HepG2 (cell line): ENCODE measurements around the gene SRC.

ENCODE experiments used
- E2F5 ChIP-seq: sonication (generic); formaldehyde crosslinking; conservative IDR thresholded peaks from 2 replicates; pipeline ENCODE4 v1.4.0; 2020; ENCODE audit warnings: missing genetic modification reagents
- EZH2 ChIP-seq: conservative IDR thresholded peaks from 2 replicates; pipeline ENCODE4 v1.6.1; 2012; ENCODE audit warnings: mild to moderate bottlenecking, low read depth, low read length, moderate library complexity
- GLI4 ChIP-seq: sonication (generic); formaldehyde crosslinking; IDR thresholded peaks from 2 replicates; pipeline ENCODE4 v1.5.1; 2020; ENCODE audit warnings: missing genetic modification reagents, mild to moderate bottlenecking, moderate library complexity, borderline replicate concordance
- MAF1 ChIP-seq: sonication (generic); formaldehyde crosslinking; IDR thresholded peaks from 2 replicates; pipeline ENCODE4 v1.5.0; 2020; ENCODE audit warnings: missing genetic modification reagents, borderline replicate concordance
- NFIC ChIP-seq: IDR thresholded peaks from 2 replicates; pipeline ENCODE4 v1.6.1; 2012; ENCODE audit warnings: mild to moderate bottlenecking, low read length, inconsistent platforms
- RBM39 ChIP-seq: fragments of 200-400 bp; formaldehyde crosslinking; IDR thresholded peaks from one replicate; pipeline ENCODE4 v1.6.1; 2018; ENCODE audit warnings: antibody characterized with exemption, mild to moderate bottlenecking, low read depth, low read length; ENCODE audit not compliant: poor library complexity, severe bottlenecking
- SNAPC2 ChIP-seq: sonication (generic); formaldehyde crosslinking; IDR thresholded peaks from 2 replicates; pipeline ENCODE4 v1.8.1; 2022; ENCODE audit warnings: mild to moderate bottlenecking, missing genetic modification reagents
- ZKSCAN1 ChIP-seq: fragments of 150-350 bp; IDR thresholded peaks from 2 replicates; pipeline ENCODE4 v1.6.1; 2014; ENCODE audit warnings: low read length
- ZNF740 ChIP-seq: sonication (generic); formaldehyde crosslinking; IDR thresholded peaks from 2 replicates; pipeline ENCODE4 v1.4.0; 2020; ENCODE audit warnings: missing genetic modification reagents
- TF ChIP-seq, protein P1 (sequence below): sonication (generic); formaldehyde crosslinking; IDR thresholded peaks from 2 replicates; pipeline ENCODE4 v1.8.1; 2023; ENCODE audit warnings: mild to moderate bottlenecking, inconsistent platforms, moderate library complexity, missing genetic modification reagents, borderline replicate concordance
- TF ChIP-seq, protein P2 (sequence below): sonication (generic); formaldehyde crosslinking; IDR thresholded peaks from 2 replicates; pipeline ENCODE4 v1.4.0; 2020; ENCODE audit warnings: low read depth, missing genetic modification reagents

GRCh38 chr20:37331060-37331857 is 14.7 kb upstream of the SRC start:
- no peak for TF ChIP-seq NFIC
- no peak for TF ChIP-seq GLI4 (CRISPR knock-in tag)
- TF ChIP-seq, protein P1, sequence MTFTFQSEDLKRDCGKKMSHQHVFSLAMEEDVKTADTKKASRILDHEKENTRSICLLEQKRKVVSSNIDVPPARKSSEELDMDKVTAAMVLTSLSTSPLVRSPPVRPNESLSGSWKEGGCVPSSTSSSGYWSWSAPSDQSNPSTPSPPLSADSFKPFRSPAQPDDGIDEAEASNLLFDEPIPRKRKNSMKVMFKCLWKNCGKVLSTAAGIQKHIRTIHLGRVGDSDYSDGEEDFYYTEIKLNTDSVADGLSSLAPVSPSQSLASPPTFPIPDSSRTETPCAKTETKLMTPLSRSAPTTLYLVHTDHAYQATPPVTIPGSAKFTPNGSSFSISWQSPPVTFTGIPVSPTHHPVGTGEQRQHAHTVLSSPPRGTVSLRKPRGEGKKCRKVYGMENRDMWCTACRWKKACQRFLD (CRISPR knock-in tag): no peak
- TF ChIP-seq ZNF740 (CRISPR knock-in tag): no peak
- TF ChIP-seq RBM39: no peak
- no peak for TF ChIP-seq MAF1 (CRISPR knock-in tag)
- no peak for TF ChIP-seq EZH2
- TF ChIP-seq, protein P2, sequence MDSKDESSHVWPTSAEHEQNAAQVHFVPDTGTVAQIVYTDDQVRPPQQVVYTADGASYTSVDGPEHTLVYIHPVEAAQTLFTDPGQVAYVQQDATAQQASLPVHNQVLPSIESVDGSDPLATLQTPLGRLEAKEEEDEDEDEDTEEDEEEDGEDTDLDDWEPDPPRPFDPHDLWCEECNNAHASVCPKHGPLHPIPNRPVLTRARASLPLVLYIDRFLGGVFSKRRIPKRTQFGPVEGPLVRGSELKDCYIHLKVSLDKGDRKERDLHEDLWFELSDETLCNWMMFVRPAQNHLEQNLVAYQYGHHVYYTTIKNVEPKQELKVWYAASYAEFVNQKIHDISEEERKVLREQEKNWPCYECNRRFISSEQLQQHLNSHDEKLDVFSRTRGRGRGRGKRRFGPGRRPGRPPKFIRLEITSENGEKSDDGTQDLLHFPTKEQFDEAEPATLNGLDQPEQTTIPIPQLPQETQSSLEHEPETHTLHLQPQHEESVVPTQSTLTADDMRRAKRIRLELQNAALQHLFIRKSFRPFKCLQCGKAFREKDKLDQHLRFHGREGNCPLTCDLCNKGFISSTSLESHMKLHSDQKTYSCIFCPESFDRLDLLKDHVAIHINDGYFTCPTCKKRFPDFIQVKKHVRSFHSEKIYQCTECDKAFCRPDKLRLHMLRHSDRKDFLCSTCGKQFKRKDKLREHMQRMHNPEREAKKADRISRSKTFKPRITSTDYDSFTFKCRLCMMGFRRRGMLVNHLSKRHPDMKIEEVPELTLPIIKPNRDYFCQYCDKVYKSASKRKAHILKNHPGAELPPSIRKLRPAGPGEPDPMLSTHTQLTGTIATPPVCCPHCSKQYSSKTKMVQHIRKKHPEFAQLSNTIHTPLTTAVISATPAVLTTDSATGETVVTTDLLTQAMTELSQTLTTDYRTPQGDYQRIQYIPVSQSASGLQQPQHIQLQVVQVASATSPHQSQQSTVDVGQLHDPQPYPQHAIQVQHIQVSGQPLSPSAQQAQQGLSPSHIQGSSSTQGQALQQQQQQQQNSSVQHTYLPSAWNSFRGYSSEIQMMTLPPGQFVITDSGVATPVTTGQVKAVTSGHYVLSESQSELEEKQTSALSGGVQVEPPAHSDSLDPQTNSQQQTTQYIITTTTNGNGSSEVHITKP: no peak
- TF ChIP-seq ZKSCAN1: no peak
- no peak for TF ChIP-seq SNAPC2 (CRISPR knock-in tag)
- TF ChIP-seq E2F5: no peak
